Hematopoietic multipotent progenitor cell (in vitro differentiated cells): ENCODE results near the gene MSH5. TPM values are rescaled to one million over a fixed set of nuclear protein-coding genes. Genes with fewer than 3 reads are reported as not detected.

ENCODE experiments used
- DNase-seq, 3 donors: peaks; one replicate each; pipeline ENCODE4 v3.0.0-alpha.2; 2011 to 2015; ENCODE audit warnings: low read depth in 2 of 3, low spot score in 2 of 3
- total RNA-seq: library from RNA; depleted of rRNA; stranded (reverse); fragments of >200 nt; gene quantifications from one replicate; pipeline ENCODE4 v1.2.3, GENCODE V29; 2012

MSH5 gene
- total RNA-seq, 1 donor = 32.3 TPM

- DNase-seq = no peak
These were observed 10.7 kb downstream of the MSH5 start for GRCh38 chr6:31750411-31751022.

- no peak for DNase-seq
These were observed 13.0 kb downstream of the MSH5 start for GRCh38 chr6:31752739-31753319.

- DNase-seq = no peak
These were observed 18.5 kb downstream of the MSH5 start for GRCh38 chr6:31758281-31758680.

- DNase-seq = no peak
These were observed 21.0 kb downstream of the MSH5 start for GRCh38 chr6:31760790-31761189.

- DNase-seq = no peak
These were observed 21.5 kb downstream of the MSH5 start for GRCh38 chr6:31761343-31761742.

- DNase-seq = no peak
These were observed 22.6 kb downstream of the MSH5 start, which contains the start of gene SAPCD1 for GRCh38 chr6:31762356-31762755. TSS of gene SAPCD1 (plus strand) at chr6:31762656. CDS start at chr6:31763055, 399 bp downstream.

GRCh38 chr6:31762878-31763618 lies 23.2 kb downstream of the MSH5 start:
- no peak for DNase-seq

GRCh38 chr6:31763619-31763940 lies 23.8 kb downstream of the MSH5 start:
- DNase-seq = no peak

GRCh38 chr6:31764198-31764597 lies 24.4 kb downstream of the MSH5 start:
- no peak for DNase-seq

GRCh38 chr6:31765559-31765909 lies 25.7 kb downstream of the MSH5 start:
- no peak for DNase-seq

GRCh38 chr6:31765910-31766794 lies 26.3 kb downstream of the MSH5 start:
- DNase-seq = no peak

- no peak for DNase-seq
These were observed 27.4 kb downstream of the MSH5 start for GRCh38 chr6:31767096-31767645.

- DNase-seq = no peak
These were observed 28.8 kb downstream of the MSH5 start for GRCh38 chr6:31768363-31769257.

- peak; percentile 56 to 90 (median 82) for DNase-seq
These were observed 30.0 kb downstream of the MSH5 start for GRCh38 chr6:31769684-31770371.

- no peak for DNase-seq
These were observed 31.1 kb downstream of the MSH5 start for GRCh38 chr6:31770860-31771259.

- DNase-seq = no peak
These were observed 32.2 kb downstream of the MSH5 start for GRCh38 chr6:31771992-31772358.

GRCh38 chr6:31775184-31775583 lies 35.4 kb downstream of the MSH5 start:
- no peak for DNase-seq

- no peak for DNase-seq
These were observed 36.1 kb downstream of the MSH5 start for GRCh38 chr6:31775633-31776484.
